GM23248 (cell line): ENCODE measurements around the gene GAD2. TPM values are rescaled to one million over a fixed set of nuclear protein-coding genes. Genes with fewer than 3 reads are reported as not detected.

Experiments used
- DNase-seq: peaks from one replicate; pipeline ENCODE4 v3.0.0-alpha.2; 2015
- H2AFZ ChIP-seq: fragments of 200-600 bp; sonication (generic); 2 replicates; pipeline ENCODE4 v1.6.1; 2016; ENCODE audit warnings: antibody characterized with exemption
- H3F3A ChIP-seq: fragments of 200-600 bp; sonication (generic); 2 replicates; pipeline ENCODE4 v1.6.1; 2016; ENCODE audit warnings: mild to moderate bottlenecking, antibody characterized with exemption, mixed run types; ENCODE audit not compliant: insufficient read depth
- H3K27ac ChIP-seq: fragments of 200-600 bp; sonication (generic); 2 replicates; pipeline ENCODE4 v1.5.1; 2016; ENCODE audit warnings: mild to moderate bottlenecking
- H3K27me3 ChIP-seq: fragments of 200-600 bp; sonication (generic); replicated peaks from 2 replicates; pipeline ENCODE4 v1.6.1; 2016; ENCODE audit warnings: mild to moderate bottlenecking; ENCODE audit not compliant: insufficient read depth
- H3K36me3 ChIP-seq: fragments of 200-600 bp; sonication (generic); 2 replicates; pipeline ENCODE4 v1.6.1; 2016; ENCODE audit warnings: low read depth, mild to moderate bottlenecking
- H3K4me1 ChIP-seq: fragments of 200-600 bp; sonication (generic); 2 replicates; pipeline ENCODE4 v1.6.1; 2016; ENCODE audit warnings: mild to moderate bottlenecking; ENCODE audit not compliant: insufficient read depth
- H3K4me2 ChIP-seq: fragments of 200-600 bp; sonication (generic); one replicate; pipeline ENCODE4 v1.6.1; 2016; ENCODE audit warnings: mild to moderate bottlenecking; ENCODE audit not compliant: unreplicated experiment
- H3K4me3 ChIP-seq: fragments of 200-600 bp; sonication (generic); 2 replicates; pipeline ENCODE4 v1.5.1; 2016; ENCODE audit warnings: mild to moderate bottlenecking
- H3K79me2 ChIP-seq: fragments of 200-600 bp; sonication (generic); 2 replicates; pipeline ENCODE4 v1.6.1; 2016; ENCODE audit warnings: mild to moderate bottlenecking; ENCODE audit not compliant: insufficient read depth
- H3K9ac ChIP-seq: fragments of 200-600 bp; sonication (generic); 2 replicates; pipeline ENCODE4 v1.6.1; 2016; ENCODE audit warnings: mild to moderate bottlenecking
- H3K9me2 ChIP-seq: fragments of 200-600 bp; sonication (generic); 2 replicates; pipeline ENCODE4 v1.6.1; 2016; ENCODE audit warnings: mixed run types, mild to moderate bottlenecking, moderate library complexity; ENCODE audit not compliant: insufficient read depth
- H3K9me3 ChIP-seq: fragments of 200-600 bp; sonication (generic); one replicate; pipeline ENCODE4 v1.6.1; 2017; ENCODE audit warnings: low read depth
- H4K20me1 ChIP-seq: fragments of 200-600 bp; sonication (generic); 2 replicates; pipeline ENCODE4 v1.6.0; 2016; ENCODE audit not compliant: insufficient read depth
- EZH2 ChIP-seq: fragments of 200-600 bp; sonication (generic); IDR thresholded peaks from 2 replicates; pipeline ENCODE4 v1.6.1; 2018; ENCODE audit warnings: antibody characterized with exemption, mild to moderate bottlenecking; ENCODE audit not compliant: insufficient read depth, poor library complexity, severe bottlenecking
- EZH2phosphoT487 ChIP-seq: fragments of 200-600 bp; sonication (generic); IDR thresholded peaks from 2 replicates; pipeline ENCODE4 v1.6.1; 2018; ENCODE audit warnings: antibody characterized with exemption, moderate library complexity, mild to moderate bottlenecking, low read depth; ENCODE audit not compliant: insufficient read depth
- WGBS, 2 experiments: methylation state at CpG; one replicate each; pipeline ENCODE4 v1.1.6; 2015 to 2017; ENCODE audit warnings: low lambda C conversion rate in 2 of 2, low coverage in 1 of 2; ENCODE audit errors: missing lambda C conversion rate in 2 of 2; 5-methylcytosine and 5-hydroxymethylcytosine counted together
- in situ Hi-C: fragments of 300-500 bp; cut with MboI; formaldehyde crosslinking; loops from 2 replicates; pipeline ENCODE4 v1.15.0; 2020
- polyA plus RNA-seq: library from polyadenylated mRNA; unstranded; fragments of >200 nt; fragmentation: Nextera tagmentation; extraction: Ambion mirVana; gene quantifications from 2 replicates; pipeline ENCODE4 v1.2.1, GENCODE V29; 2016
- total RNA-seq: library from RNA; depleted of rRNA; stranded (reverse); fragments of >200 nt; shearing (Covaris generic); gene quantifications from 2 replicates; pipeline ENCODE4 v1.2.3, GENCODE V29; 2014

The GAD2 gene
- total and polyA plus RNA-seq, 2 experiments from 2014 or later: not detected

DNA sequence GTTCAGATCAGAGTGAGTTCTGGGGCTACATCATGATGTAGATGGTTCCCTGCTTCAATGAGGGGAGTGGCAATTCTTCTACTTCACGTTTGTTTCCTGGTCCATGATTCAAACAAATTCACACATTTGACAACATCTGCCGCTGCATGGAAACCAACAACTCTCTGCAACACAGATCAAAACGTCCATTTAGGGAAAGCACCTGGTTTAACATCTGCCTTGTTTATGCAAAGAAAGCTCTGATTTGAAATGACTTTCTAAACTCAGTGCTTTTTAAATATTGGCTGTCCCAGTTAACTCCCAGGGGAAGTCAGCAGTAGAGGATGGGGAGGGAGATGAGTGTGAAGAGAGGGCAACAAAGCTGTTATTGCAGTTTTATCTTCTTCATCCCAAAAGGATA is 93.8 kb downstream of the GAD2 start:
- no peaks in the 10 kb centered on the region for H3K9me2 ChIP-seq
- no peaks in the 10 kb centered on the region for H3K79me2 ChIP-seq
- no peaks in the 10 kb centered on the region for H4K20me1 ChIP-seq
- no peak for DNase-seq
- H3K4me2 ChIP-seq: no peak overlapping the region
- no peaks in the 10 kb centered on the region for H3K36me3 ChIP-seq
- no peak overlapping the region for H3K4me3 ChIP-seq
- in situ Hi-C loops: no loop called here
- H3K4me1 ChIP-seq: no peaks in the 10 kb centered on the region
- no peaks in the 10 kb centered on the region for H3F3A ChIP-seq
- H3K9ac ChIP-seq: no peak overlapping the region
- H3K27ac ChIP-seq: no peak overlapping the region
- H3K9me3 ChIP-seq: no peaks in the 10 kb centered on the region
- 0 to 7% methylated on average over 3 of the region's 3 CpGs for WGBS, 2 experiments
- TF ChIP-seq EZH2: no peak
- no peak for TF ChIP-seq EZH2phosphoT487
- H3K27me3 ChIP-seq: peaks cover 17% of the 10 kb centered on the region
- H2AFZ ChIP-seq: no peak overlapping the region

DNA sequence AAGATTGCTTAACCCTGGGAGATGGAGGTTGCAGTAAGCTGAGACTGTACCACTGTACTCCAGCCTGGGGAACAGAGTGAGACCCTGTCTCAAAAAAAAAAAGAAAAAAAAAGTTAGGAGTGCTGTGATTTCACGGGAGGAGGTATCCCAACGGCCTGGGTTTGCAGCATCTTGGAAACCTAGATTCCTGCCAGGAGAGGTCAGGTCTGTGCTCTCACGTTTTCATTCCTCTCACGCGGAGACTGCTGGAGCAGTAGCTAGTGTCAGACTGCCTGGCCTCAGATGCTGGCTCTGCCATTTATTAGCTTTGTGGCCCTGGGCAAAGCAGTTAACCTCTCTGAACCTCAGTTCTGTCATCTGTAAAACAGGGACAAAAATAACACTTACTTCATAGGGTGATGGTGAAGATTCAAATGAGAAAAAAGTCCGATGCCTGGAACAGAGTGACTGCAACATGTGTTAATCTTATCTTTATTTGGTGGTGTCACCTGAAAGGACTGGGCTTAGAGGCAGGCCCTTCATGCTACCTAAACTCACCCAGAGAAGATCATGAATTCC is 94.9 kb downstream of the GAD2 start:
- WGBS, 2 experiments: 17% methylated on average over 6 of the region's 6 CpGs
- Histone ChIP-seq H3K9me3 (no peaks in the 10 kb centered on the region), H4K20me1 (no peaks in the 10 kb centered on the region), H3K9me2 (no peaks in the 10 kb centered on the region), H3K27ac (no peak overlapping the region), H3K9ac (no peak overlapping the region), H3K4me3 (no peak overlapping the region), H2AFZ (no peak overlapping the region), H3K36me3 (no peaks in the 10 kb centered on the region), H3K27me3 (peaks cover 17% of the 10 kb centered on the region), H3K4me2 (no peak overlapping the region), H3F3A (no peaks in the 10 kb centered on the region), H3K79me2 (no peaks in the 10 kb centered on the region), H3K4me1 (no peaks in the 10 kb centered on the region)
- in situ Hi-C loops: no loop called here
- DNase-seq: peak; percentile 3
- TF ChIP-seq EZH2phosphoT487 (no peak), EZH2 (no peak)

DNA sequence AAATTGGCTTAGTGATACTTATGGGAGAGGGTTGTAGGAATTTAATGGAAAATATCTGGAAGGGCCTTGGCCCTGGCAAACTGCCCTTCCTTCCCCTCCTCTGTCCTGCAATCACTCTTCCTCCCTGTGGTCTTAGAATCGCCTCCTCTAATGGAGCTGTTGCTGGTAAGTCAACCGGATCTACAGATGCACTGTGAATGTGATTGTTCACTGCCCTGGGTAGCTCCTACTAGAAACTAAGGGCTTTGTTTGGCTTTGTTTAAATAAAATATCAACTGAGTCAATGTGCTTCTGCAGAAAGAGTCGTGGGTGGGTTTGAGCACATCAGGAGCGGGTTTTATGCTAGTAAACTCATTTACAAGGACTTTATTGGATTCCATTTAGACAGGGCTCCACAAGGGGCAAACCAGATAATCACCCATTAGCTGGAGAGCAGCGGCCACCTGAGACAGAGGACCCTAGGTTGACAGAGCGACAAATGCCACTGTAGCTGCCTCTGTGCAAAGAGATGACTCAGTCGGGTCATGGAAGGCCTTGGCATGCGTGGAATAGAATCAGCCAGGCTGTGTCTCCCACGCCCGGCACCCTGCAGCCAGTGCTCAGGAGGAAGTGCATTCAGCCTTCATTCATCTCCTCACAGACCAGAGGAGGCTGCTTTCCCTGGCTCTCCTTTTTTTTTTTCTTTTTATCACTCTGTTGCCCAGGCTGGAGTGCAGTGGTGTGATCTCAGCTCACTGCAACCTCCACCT is 97.9 kb downstream of the GAD2 start:
- Histone ChIP-seq H3K4me1 (no peaks in the 10 kb centered on the region), H3K4me3 (no peak overlapping the region), H3K79me2 (no peaks in the 10 kb centered on the region), H3K9me2 (no peaks in the 10 kb centered on the region), H2AFZ (no peak overlapping the region), H3K27me3 (peaks cover 17% of the 10 kb centered on the region), H3K9ac (no peak overlapping the region), H3K9me3 (no peaks in the 10 kb centered on the region), H4K20me1 (no peaks in the 10 kb centered on the region), H3F3A (no peaks in the 10 kb centered on the region), H3K36me3 (no peaks in the 10 kb centered on the region), H3K27ac (no peak overlapping the region), H3K4me2 (no peak overlapping the region)
- no peak for DNase-seq
- no peak for TF ChIP-seq EZH2
- TF ChIP-seq EZH2phosphoT487: no peak
- in situ Hi-C loops: no loop called here
- 64 to 68% methylated on average over 10 of the region's 10 CpGs for WGBS, 2 experiments

DNA sequence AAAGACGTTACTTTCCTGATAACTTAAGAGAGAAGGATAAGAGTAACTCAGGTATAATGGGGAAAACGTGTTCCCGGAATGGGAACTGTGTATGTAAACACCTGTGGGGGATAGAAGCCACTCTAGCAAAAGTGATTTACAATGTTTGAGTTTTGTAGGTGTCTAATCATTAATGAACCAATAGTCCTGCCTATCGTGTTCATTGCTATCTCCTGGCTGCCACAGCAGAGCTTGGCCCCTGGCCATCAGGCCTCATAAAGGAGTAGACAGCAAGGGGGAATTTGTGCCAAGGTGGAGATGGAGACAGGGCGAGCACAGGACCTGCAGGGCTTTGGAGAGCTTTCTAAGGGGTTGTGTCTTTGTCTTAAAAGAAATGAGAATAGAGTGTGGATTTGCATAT is 102.1 kb downstream of the GAD2 start:
- Histone ChIP-seq H3K4me2 (no peak overlapping the region), H3K9ac (no peak overlapping the region), H3K9me3 (no peaks in the 10 kb centered on the region), H3K79me2 (no peaks in the 10 kb centered on the region), H4K20me1 (no peaks in the 10 kb centered on the region), H3K27me3 (peaks cover 7% of the 10 kb centered on the region; the same call in 1 of the 2 replicates), H3K9me2 (no peaks in the 10 kb centered on the region), H3F3A (no peaks in the 10 kb centered on the region), H3K4me3 (no peak overlapping the region), H2AFZ (no peak overlapping the region), H3K4me1 (no peaks in the 10 kb centered on the region), H3K27ac (no peak overlapping the region), H3K36me3 (no peaks in the 10 kb centered on the region)
- in situ Hi-C loops: no loop called here
- TF ChIP-seq EZH2phosphoT487 (no peak), EZH2 (no peak)
- DNase-seq: no peak
- 20 to 23% methylated on average over 5 of the region's 5 CpGs for WGBS, 2 experiments
